SH-SY5Y (cell line): Measurements from ENCODE around the gene LTBP1.

Experiments used
- GATA2 ChIP-seq: IDR thresholded peaks from 2 replicates; pipeline ENCODE4 v1.6.1; 2011; ENCODE audit warnings: mild to moderate bottlenecking, low read depth, low read length
- GATA3 ChIP-seq: IDR thresholded peaks from 2 replicates; pipeline ENCODE4 v1.6.1; 2011; ENCODE audit warnings: low read depth, mild to moderate bottlenecking, low read length, moderate library complexity

- TF ChIP-seq GATA2 (no peak), GATA3 (no peak)
Measured at GRCh38 chr2:32902986-32903385, 43.8 kb upstream of the LTBP1 start.
